ENCODE results near the gene PRKG1.
"Not testable (repeated sequence)": the region's sequence is repeated elsewhere in the genome, so short reads cannot be mapped to it uniquely, and the experiment has no call there.

Gene PRKG1

GRCh38 chr10:51119441-51119840 is 45.2 kb downstream of the PRKG1 start:
- no peak for DNase-seq

GRCh38 chr10:51121861-51122260 is 47.6 kb downstream of the PRKG1 start:
- DNase-seq, result no peak

- DNase-seq, result no peak
Observed at GRCh38 chr10:51124852-51125251, 50.6 kb downstream of the PRKG1 start.

DNA sequence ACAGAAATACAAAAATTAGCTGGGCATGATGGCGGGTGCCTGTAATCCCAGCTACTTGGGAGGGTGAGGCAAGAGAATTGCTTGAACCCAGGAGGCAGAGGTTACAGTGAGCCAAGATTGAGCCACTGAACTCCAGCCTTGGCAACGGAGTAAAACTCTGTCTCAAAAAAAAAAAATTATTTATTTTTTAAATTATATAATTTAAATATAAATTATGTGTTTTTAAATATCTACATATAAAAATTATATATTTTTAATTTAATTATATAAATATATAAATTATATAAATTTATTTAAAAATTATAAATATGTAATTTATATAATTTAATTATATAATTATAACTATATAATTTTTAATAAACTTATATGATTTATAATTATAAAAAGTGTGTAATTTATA is 51.2 kb downstream of the PRKG1 start:
- DNase-seq, result no peak

DNA sequence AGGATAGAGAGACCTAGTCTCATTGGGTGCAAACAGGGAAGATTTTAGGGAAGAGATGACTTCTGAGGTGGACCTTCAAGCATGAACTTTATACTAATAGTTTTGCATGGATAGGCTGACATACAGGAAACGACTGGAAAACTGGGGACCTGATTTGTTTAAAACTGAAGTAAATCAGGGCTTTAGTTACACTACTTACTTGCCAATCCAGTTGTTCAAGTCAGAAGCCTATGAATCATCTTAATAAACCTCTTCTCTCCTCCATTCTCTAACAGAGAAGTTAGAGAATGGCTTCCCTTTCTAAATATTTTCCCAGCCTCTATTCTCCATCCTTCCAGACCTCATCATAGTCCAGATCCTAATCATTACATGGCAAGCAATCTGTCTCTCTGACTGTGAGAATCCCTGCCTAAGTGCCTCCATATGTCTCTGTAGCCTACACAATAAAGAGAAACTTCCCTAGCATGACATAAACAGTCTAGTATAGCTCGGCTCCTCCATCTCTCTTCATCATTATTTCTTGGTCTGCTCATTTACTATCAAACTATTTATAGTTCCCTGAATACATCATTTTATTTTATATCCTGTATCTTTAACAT is 55.8 kb downstream of the PRKG1 start:
- DNase-seq, result no peak

- no peak for DNase-seq
Observed at GRCh38 chr10:51137756-51138529, 63.7 kb downstream of the PRKG1 start.

DNA sequence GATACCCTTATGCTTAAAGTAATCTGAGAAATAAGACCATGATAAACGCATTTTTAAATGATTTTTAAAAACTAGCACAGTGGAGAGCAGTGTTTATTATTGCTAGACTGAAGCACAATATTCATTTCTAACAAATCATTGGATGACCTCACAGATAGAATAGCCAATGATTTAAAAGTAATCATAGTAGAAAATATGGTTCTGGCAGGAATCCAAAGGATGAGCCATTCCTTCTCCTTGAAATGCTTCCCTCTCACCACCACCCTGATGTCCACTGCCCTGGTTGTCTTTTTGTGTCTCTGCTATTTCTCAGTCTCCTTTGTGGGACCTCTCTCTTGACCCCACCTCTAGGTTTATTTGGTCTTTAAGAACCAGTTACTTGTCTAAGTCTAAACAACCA is 64.9 kb downstream of the PRKG1 start:
- DNase-seq, result no peak

DNA sequence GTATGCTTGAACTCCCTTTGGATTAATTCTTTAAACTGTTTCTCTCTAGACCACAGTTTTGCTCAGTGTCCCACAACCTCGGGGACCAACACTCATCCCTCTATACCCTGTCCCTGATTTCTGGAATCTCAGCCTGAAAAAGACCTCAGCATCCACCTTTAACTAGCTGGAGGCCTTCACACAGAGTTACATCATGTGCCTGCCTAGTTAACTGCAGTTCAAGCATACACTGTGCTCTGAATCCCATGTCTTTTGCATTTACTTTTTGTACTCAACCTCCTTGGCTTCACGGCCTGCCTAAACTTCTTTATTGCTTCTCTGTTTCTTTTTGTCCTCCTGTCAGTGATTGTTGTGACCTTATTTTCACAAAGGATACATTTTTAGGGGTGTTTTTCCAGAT is 66.7 kb downstream of the PRKG1 start:
- DNase-seq, result no peak

DNA sequence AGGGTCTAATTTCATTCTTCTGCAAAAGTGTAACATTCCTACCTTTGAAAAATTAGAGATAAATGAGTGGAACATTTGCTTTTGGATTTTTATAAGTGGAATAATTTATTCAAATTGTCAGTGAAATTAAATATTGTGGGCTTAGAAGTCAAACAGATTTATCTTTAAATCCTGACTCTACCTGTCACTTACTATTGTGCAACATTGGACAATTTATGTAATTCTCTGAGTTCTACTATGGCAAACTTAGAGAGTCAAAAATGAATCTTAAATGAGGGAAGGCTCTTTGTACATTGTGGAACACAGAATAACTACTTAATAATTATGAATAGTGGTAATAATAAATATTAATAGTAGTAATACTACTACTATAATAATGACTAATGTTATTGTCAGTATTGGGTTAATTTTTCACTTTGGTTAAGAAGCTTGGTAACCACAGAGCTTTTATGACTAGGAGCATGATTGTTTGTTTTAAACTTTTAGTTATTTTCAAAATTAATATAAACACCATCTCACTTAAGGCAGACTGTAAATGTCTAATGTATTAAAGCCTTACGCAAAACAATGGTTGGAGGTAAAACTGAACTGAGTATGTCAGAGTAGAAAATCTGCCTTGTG is 70.0 kb downstream of the PRKG1 start:
- no peak for DNase-seq

- no peak for DNase-seq
Observed at GRCh38 chr10:51145375-51145774, 71.1 kb downstream of the PRKG1 start.

- no peak for DNase-seq
Observed at GRCh38 chr10:51147644-51148399, 73.5 kb downstream of the PRKG1 start.

DNA sequence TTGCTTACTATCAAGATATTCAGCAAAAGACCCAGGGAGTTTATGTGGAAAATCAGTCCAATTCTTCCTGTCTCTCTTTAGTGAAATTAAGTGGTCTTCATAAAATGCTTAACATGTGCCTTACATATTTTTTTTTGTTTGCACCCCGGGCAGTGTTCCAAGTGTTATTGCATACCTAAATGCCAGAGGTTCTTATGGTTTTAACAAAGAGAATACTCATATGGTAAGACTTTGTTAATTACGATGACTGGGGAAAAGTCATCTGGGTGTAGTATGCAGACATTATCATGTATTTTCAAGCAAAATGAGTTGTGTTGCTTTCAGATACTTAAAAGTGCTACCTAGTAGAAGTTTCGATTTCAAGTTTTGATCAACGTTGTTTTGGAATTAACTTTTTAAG is 82.6 kb downstream of the PRKG1 start:
- DNase-seq, result no peak

DNA sequence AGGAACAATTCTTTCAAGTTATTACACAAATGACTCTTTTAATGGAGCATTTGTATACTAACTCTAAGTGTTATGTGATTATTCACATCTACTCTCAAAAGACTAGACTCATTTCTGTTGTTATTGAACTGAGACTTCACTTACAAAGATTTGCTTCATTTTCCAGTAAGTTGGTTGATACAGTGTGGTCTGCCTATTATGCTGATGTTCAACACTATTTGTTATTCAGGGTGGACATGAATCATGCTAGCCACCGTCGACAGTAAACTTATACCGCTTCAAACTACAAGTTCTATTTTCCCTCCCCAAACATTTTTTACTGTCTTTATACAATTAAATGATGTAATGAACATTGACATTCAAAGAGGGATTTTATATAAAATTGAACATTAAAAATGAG is 84.5 kb downstream of the PRKG1 start:
- no peak for DNase-seq

GRCh38 chr10:51159841-51160240 is 85.6 kb downstream of the PRKG1 start:
- no peak for DNase-seq

DNA sequence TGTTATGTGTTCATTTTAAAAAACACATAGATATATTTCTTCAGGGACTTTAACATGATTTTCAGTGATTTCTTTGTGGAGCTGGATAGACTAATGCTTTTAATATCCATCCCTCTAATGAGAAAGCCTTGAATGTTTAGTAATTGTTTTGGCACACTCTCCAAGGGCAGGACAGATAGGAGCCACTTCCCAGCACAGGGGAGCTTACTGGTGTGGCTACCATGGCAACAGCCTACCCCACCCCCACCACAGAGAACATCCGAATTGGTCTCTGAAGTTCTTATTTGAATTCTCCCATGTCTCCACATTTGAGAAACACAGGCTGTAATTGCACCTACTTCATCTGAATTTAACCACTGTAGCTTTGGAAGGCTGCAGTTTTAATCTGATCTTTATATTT is 87.7 kb downstream of the PRKG1 start:
- no peak for DNase-seq

DNA sequence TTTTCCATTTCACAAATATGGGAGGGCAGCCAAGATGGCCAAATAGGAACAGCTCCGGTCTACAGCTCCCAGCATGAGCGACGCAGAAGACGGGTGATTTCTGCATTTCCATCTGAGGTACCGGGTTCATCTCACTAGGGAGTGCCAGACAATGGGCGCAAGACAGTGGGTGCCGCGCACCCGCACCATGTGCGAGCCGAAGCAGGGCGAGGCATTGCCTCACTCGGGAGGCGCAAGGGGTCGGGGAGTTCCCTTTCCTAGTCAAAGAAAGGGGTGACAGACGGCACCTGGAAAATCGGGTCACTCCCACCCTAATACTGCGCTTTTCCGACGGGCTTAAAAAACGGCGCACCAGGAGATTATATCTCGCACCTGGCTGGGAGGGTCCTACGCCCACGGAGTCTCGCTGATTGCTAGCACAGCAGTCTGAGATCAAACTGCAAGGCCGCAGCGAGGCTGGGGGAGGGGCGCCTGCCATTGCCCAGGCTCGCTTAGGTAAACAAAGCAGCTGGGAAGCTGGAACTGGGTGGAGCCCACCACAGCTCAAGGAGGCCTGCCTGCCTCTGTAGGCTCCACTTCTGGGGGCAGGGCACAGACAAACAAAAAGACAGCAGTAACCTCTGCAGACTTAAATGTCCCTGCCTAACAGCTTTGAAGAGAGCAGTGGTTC is 89.2 kb downstream of the PRKG1 start:
- not testable (repeated sequence) for DNase-seq

DNA sequence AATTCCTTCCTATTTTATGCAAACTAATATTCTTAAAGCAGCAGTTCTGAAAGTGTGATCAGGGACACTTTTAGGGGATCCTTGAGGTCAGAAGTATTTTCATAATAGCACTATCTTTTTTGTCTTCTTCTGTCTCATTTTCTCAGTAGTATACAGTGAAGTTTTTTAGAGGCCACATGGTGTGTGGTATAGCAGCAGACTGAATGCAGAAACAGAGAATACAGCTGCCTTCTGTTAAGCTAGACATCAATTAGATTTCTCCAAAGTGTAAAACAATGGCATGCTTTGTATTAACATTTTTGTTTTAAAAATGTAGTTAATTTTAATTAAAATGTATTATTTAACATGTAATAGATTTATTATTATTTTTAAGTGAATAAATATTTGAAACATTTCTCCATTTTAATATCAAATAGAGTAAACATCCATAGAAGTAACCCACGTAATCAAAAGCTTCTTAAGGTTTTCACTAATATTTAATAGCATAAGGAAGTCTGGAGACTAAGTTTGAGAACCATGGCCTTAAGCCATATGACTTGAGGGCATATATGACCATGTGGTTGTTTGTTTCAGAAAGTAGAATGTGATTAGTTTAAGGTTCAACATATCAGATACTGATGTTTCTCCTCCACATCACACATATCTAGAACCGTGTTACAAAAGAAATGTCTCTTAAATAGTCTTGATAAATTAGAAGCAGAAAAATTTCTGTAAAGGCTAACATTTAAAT is 94.0 kb downstream of the PRKG1 start:
- DNase-seq, result no peak

GRCh38 chr10:51169111-51169510 is 94.8 kb downstream of the PRKG1 start:
- no peak for DNase-seq

GRCh38 chr10:51170518-51171245 is 96.4 kb downstream of the PRKG1 start:
- no peak for DNase-seq

- DNase-seq, result no peak
Observed at GRCh38 chr10:51171946-51172345, 97.7 kb downstream of the PRKG1 start.

DNA sequence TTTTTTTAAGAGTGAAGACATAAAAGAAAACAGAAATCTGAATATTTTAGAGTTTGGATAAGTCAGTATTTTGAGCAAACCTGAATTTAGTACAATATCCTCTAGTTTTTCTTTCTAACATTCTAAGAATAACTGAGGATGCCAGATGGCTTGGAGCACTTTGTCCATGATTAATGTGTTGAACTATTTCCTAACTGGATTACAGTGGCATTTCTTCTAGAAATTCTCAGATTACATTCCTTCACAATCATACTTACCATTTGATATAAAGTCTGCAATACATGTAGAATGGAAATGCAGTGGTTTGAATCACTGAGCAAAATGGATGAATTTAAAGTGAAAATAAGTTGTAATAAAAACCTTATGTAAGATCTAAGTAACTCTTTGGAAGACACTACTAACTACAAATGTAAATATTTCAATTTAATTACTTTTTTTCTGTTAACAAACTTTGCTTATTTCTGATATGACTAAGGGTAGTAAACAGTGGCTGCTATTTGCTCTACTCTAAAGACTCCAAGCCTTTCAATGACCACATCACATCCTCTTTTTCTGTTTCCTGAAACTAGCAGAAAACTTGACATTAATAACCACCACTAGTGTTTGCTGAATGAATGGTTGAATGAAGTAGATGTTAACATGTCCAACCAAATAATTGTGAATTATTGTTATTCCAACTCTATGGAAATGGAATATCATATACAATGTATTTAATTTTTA is 102.8 kb downstream of the PRKG1 start:
- DNase-seq, result no peak
